HEK293 (cell line): Measurements from ENCODE around the gene CTLA4.

Experiments used
- CTCF ChIA-PET: fragments of 350-600 bp; formaldehyde crosslinking; extraction: SDS; loops from one replicate; lab custom pipeline; 2021; ENCODE audit warnings: antibody characterized with exemption; lab: Yijun Ruan, JAX
- POLR2A ChIA-PET: fragments of 300-600 bp; formaldehyde crosslinking; extraction: SDS; loops from one replicate; lab custom pipeline; 2020; ENCODE audit warnings: antibody characterized with exemption, inconsistent platforms; lab: Yijun Ruan, JAX
- H3K27ac ChIP-seq: fragments of 200-500 bp; sonication (Bioruptor generic); 2 replicates; pipeline ENCODE4 v1.5.1; 2014; ENCODE audit warnings: low read depth, low read length, control low read depth, inconsistent platforms; ENCODE audit errors: extremely low read depth
- H3K36me3 ChIP-seq, 2 experiments: fragments of 200-500 bp in 1 of 2; sonication (Bioruptor generic) in 1 of 2; 1 replicate in 1 of 2; 2 replicates in 1 of 2; pipeline ENCODE4 v1.5.1; 2014 to 2017; ENCODE audit warnings: inconsistent platforms in 2 of 2, low read length in 2 of 2; ENCODE audit not compliant: control insufficient read depth in 2 of 2, insufficient read depth in 1 of 2
- H3K4me1 ChIP-seq: fragments of 200-500 bp; sonication (Bioruptor generic); 2 replicates; pipeline ENCODE4 v1.5.1; 2014; ENCODE audit warnings: mild to moderate bottlenecking, low read length, inconsistent platforms; ENCODE audit not compliant: control insufficient read depth, insufficient read depth
- H3K4me3 ChIP-seq: 2 replicates; pipeline ENCODE4 v1.5.1; 2011; ENCODE audit warnings: low read depth, mild to moderate bottlenecking, control low read depth, low read length, moderate library complexity
- H3K9me3 ChIP-seq: fragments of 200-500 bp; sonication (Bioruptor generic); 2 replicates; pipeline ENCODE4 v1.5.1; 2014; ENCODE audit warnings: low read depth, low read length, inconsistent platforms; ENCODE audit not compliant: control insufficient read depth, insufficient read depth
- ATF2 ChIP-seq: fragments of 450-650 bp; formaldehyde crosslinking; IDR thresholded peaks from 2 replicates; pipeline ENCODE4 v1.5.1; 2016; ENCODE audit warnings: missing biosample characterization, missing genetic modification characterization, low read depth
- KLF17 ChIP-seq: fragments of 450-650 bp; formaldehyde crosslinking; IDR thresholded peaks from 2 replicates; pipeline ENCODE4 v1.5.1; 2016; ENCODE audit warnings: missing biosample characterization, missing genetic modification characterization
- PRDM2 ChIP-seq: fragments of 450-650 bp; formaldehyde crosslinking; IDR thresholded peaks from 2 replicates; pipeline ENCODE4 v1.5.1; 2016; ENCODE audit warnings: missing biosample characterization, missing genetic modification characterization, borderline replicate concordance
- ZNF121 ChIP-seq: fragments of 450-650 bp; formaldehyde crosslinking; IDR thresholded peaks from 2 replicates; pipeline ENCODE4 v1.5.1; 2016; ENCODE audit warnings: missing biosample characterization, missing genetic modification characterization
- ZNF19 ChIP-seq: fragments of 450-650 bp; formaldehyde crosslinking; IDR thresholded peaks from 2 replicates; pipeline ENCODE4; 2016; ENCODE audit warnings: missing biosample characterization, missing genetic modification characterization, low read depth
- ZNF266 ChIP-seq: fragments of 450-650 bp; formaldehyde crosslinking; IDR thresholded peaks from 2 replicates; pipeline ENCODE4 v1.5.1; 2016; ENCODE audit warnings: missing biosample characterization, missing genetic modification characterization, low read depth
- ZNF394 ChIP-seq: fragments of 450-650 bp; formaldehyde crosslinking; IDR thresholded peaks from 2 replicates; pipeline ENCODE4 v1.5.1; 2016; ENCODE audit warnings: missing biosample characterization, missing genetic modification characterization, mild to moderate bottlenecking, moderate library complexity, borderline replicate concordance
- ZNF514 ChIP-seq: fragments of 450-650 bp; formaldehyde crosslinking; IDR thresholded peaks from 2 replicates; pipeline ENCODE4 v1.5.1; 2016; ENCODE audit warnings: missing biosample characterization, missing genetic modification characterization
- ZNF704 ChIP-seq: fragments of 450-650 bp; formaldehyde crosslinking; IDR thresholded peaks from 2 replicates; pipeline ENCODE4 v1.5.1; 2016; ENCODE audit warnings: missing biosample characterization, missing genetic modification characterization
- ZNF843 ChIP-seq: fragments of 450-650 bp; formaldehyde crosslinking; IDR thresholded peaks from 2 replicates; pipeline ENCODE4 v1.5.1; 2016; ENCODE audit warnings: missing biosample characterization, missing genetic modification characterization

Gene CTLA4

GRCh38 chr2:203916756-203917155 is 49.2 kb downstream of the CTLA4 start:
- Histone ChIP-seq H3K36me3 (no peaks in the 10 kb centered on the region), H3K9me3 (no peaks in the 10 kb centered on the region), H3K4me1 (no peaks in the 10 kb centered on the region), H3K27ac (no peak overlapping the region), H3K4me3 (no peak overlapping the region)
- POLR2A ChIA-PET: no interaction called here
- TF ChIP-seq ZNF514 (tag by site-specific recombination): no peak
- no peak for TF ChIP-seq ZNF394
- CTCF ChIA-PET: interaction anchor here (0.6 kb wide), 2 partner anchors 7 to 1154 kb away, joined by 3 read pairs; no protein-coding TSS in a partner anchor

- POLR2A ChIA-PET: no interaction called here
- Histone ChIP-seq H3K9me3 (no peaks in the 10 kb centered on the region), H3K36me3 (no peaks in the 10 kb centered on the region), H3K4me1 (no peaks in the 10 kb centered on the region), H3K4me3 (no peak overlapping the region), H3K27ac (no peak overlapping the region)
- no peak for TF ChIP-seq ZNF19 (tag by site-specific recombination)
- TF ChIP-seq ATF2 (tag by site-specific recombination): no peak
- TF ChIP-seq ZNF843 (tag by site-specific recombination): no peak
- CTCF ChIA-PET: interaction anchor here (0.5 to 1.2 kb wide), 5 partner anchors 8 to 680 kb away, joined by 3 to 4 read pairs (median 3); no protein-coding TSS in a partner anchor
These were observed 50.7 kb downstream of the CTLA4 start for GRCh38 chr2:203918264-203918663.

GRCh38 chr2:203918839-203919238 is 51.3 kb downstream of the CTLA4 start:
- no peaks in the 10 kb centered on the region for H3K4me1 ChIP-seq
- TF ChIP-seq KLF17 (tag by site-specific recombination): no peak
- no peak for TF ChIP-seq ZNF121 (tag by site-specific recombination)
- no peak for TF ChIP-seq ZNF704 (tag by site-specific recombination)
- TF ChIP-seq ZNF266 (tag by site-specific recombination): no peak
- no peak for TF ChIP-seq PRDM2 (tag by site-specific recombination)
- no peaks in the 10 kb centered on the region for H3K36me3 ChIP-seq
- ChIA-PET CTCF (interaction anchor here (0.6 to 1.2 kb wide), 4 partner anchors 10 to 1272 kb away, joined by 3 to 4 read pairs (median 3); no protein-coding TSS in a partner anchor), POLR2A (no interaction called here)
- H3K27ac ChIP-seq: no peak overlapping the region
- no peak overlapping the region for H3K4me3 ChIP-seq
- no peaks in the 10 kb centered on the region for H3K9me3 ChIP-seq
